Measurements from ENCODE around the gene MEIS1.
"Not testable (repeated sequence)": the region's sequence is repeated elsewhere in the genome, so short reads cannot be mapped to it uniquely, and the experiment has no call there.

MEIS1 gene

GRCh38 chr2:66466433-66466832, 31.5 kb downstream of the MEIS1 start:
- DNase-seq (ENCODE audit: low read depth, low spot score): no peak

GRCh38 chr2:66467718-66468117, 32.8 kb downstream of the MEIS1 start:
- no peak for DNase-seq (ENCODE audit: low read depth, low spot score)

DNA sequence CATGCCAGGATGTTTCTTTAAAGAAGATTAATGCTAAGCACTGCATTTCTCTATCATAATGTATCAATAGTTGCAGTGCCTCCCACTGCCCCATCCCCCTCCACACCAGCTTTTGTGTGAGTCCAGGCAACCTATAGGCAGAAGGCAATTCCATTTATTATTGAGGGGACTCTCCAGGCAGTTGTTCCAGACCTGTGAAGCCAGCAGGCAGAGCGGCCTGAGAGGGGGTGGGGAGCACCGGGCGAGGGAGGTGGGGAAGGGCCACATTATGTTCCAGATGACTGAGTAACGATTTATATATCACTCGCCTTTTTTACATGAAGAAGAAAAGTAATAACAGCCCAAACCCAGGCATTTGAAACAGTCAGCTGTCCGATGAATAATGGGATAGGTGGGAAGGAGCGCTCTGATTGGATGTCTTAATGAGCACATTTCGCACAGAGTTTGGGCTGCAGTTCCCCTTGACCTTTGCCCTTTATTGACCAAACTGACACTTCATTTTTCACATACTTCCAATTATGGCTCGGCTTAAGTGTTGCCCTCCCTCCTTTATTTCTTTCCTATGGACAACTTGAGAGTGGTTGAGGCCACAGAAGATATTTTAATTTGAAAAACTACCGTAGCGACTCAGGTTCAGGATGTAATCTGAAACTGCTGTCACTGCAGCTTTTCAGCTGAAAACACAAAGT, 34.4 kb downstream of the MEIS1 start:
- no peak for DNase-seq (ENCODE audit: low read depth, low spot score)

DNA sequence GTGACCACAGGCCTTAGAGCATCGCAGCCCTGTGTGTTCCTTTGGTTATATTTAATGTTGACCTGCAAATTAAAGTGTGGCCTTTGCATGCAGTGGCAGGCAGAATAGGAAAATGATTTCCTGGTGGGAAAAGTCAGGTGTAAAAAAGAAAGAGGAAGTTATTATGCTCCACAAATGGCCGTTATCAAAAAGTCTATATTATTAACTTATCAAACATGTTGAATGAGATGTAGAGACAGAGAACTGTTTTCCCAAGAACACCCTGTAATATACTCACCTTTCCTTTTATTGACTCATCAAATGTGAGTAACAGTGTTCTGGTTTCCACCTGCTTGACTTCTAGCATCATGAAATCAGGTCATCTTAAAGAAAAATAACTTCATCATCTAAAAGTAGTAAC, 35.3 kb downstream of the MEIS1 start:
- DNase-seq (ENCODE audit: low read depth, low spot score): no peak

DNA sequence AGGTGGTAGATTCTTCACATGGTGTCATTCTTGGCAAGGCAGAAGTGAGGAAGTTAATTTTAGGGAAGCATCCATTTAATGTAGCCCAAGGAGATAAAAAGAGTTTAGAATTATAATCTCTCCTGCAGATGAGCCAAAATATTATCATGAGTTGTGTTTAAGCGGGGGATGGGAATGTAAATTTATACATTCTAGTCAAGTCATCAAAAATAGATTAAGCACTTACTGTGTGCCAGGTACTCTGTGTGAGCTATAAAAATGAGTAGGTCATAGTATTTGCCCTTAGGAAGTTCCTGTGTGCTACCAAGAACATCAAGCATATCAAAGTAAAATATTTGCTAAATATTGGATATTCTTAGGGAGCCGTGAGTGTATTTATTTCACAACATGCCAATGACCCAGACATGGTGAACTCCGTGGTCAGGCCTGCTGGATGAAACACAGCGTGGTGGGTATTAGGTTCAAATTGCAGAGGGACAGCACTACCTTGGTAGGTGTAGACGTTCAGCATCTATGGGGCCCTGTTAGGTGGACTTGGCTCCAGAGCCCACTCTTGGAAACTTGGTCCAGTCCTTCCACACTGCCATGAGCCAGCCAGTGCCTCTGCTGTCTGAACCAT, 37.4 kb downstream of the MEIS1 start:
- DNase-seq (ENCODE audit: low read depth, low spot score): no peak

DNA sequence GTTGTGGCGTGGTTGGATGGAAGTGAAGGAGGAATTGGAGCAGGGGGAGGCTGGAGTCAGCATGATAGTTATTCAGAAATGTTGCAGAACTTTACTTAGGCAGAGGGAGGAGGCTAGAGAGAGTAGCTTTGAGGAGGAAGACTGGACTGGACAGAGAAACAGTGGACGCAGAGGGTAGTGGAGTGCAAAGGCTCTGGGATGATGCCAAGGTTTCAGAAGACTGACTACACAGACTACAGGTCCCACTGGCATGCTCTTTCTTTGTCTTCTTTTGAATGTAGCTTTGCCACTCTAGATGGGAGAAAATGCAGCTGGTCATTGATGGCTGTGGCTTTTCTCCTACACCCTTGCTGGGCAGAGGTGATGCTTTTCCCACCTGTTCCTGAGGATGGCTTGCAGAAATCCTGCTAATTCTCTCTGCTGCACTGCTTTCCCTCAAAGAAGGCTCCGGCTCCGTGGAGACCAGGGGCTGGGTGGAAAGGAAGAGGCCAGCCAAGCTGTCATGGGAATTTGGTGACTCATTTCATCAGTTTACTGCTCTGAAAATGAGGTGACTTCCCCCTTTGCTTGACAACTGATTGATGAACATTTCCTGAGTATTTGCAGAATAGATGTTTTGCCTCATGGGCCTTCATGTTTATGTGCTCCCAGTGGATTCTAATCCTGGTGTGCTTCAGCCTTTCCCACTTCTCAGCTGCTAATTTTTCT, 42.4 kb downstream of the MEIS1 start:
- no peak for DNase-seq (ENCODE audit: low read depth, low spot score)

DNA sequence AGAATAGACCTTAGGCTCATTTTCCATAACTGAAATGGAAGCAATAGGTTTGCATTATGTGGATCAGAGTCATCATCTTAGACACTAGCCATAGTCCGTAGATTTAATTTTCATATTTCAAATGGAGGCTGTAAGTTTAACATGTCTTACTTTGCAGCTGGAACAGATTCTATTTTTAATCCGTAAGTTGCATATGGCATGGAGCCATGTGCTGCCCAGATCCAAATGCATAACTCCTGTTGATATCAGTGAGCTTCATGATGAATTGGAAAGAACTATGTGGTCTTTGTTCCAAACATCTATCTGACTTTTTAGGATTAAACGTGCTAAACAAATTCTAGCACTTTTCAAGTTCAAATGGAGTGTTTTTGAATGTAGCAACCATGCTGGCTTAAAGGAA, 43.4 kb downstream of the MEIS1 start:
- DNase-seq (ENCODE audit: low read depth, low spot score): no peak

- no peak for DNase-seq (ENCODE audit: low read depth, low spot score)
These were observed 43.9 kb downstream of the MEIS1 start for GRCh38 chr2:66478731-66479316.

- DNase-seq (ENCODE audit: low read depth, low spot score): no peak
These were observed 46.2 kb downstream of the MEIS1 start for GRCh38 chr2:66481100-66481549.

GRCh38 chr2:66485252-66485651, 50.3 kb downstream of the MEIS1 start:
- DNase-seq (ENCODE audit: low read depth, low spot score): not testable (repeated sequence)

GRCh38 chr2:66488946-66489345, 54.0 kb downstream of the MEIS1 start:
- no peak for DNase-seq (ENCODE audit: low read depth, low spot score)

GRCh38 chr2:66489436-66489835, 54.5 kb downstream of the MEIS1 start:
- DNase-seq (ENCODE audit: low read depth, low spot score): no peak

GRCh38 chr2:66490588-66491001, 55.7 kb downstream of the MEIS1 start:
- no peak for DNase-seq (ENCODE audit: low read depth, low spot score)

GRCh38 chr2:66494708-66495107, 59.8 kb downstream of the MEIS1 start:
- no peak for DNase-seq (ENCODE audit: low read depth, low spot score)

GRCh38 chr2:66495788-66496640, 61.1 kb downstream of the MEIS1 start:
- no peak for DNase-seq (ENCODE audit: low read depth, low spot score)

DNA sequence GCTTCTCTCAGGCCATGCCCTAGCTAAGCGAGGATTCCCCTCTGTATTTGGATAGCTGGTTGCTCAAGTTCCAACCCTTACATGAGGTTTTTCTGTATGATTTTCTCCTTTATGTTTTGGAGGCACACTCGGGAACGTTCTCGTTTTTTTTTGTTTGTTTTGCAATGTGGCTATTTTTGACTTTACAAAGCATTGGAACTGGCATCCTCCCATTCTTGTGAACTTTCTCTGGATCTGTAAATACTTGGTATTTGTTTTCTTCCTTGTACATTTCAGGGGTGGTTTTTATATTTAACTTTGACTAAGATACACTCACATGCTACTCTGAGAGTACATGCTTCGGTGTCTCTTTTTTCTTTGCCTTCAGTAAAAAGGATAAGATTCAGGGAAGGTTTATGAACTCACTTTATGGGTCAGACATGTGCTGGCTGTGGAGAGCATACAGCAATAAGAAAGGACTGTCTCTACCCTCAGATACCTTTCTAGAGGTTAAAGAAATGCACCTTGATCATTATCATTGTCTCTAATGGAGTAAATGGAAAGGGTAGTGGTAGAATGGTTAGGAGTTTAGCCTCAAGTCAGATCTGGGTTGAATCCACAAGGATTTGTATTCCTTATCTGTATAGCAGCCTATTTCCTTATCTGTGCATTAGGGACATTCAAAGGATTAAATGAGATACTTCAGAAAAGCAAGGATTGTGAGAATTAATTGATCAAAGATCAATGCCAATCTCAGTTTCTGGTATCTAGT, 61.9 kb downstream of the MEIS1 start:
- DNase-seq (ENCODE audit: low read depth, low spot score): no peak

- DNase-seq (ENCODE audit: low read depth, low spot score): no peak
These were observed 62.7 kb downstream of the MEIS1 start for GRCh38 chr2:66497431-66498288.

GRCh38 chr2:66498289-66498975, 63.5 kb downstream of the MEIS1 start:
- DNase-seq (ENCODE audit: low read depth, low spot score): no peak

DNA sequence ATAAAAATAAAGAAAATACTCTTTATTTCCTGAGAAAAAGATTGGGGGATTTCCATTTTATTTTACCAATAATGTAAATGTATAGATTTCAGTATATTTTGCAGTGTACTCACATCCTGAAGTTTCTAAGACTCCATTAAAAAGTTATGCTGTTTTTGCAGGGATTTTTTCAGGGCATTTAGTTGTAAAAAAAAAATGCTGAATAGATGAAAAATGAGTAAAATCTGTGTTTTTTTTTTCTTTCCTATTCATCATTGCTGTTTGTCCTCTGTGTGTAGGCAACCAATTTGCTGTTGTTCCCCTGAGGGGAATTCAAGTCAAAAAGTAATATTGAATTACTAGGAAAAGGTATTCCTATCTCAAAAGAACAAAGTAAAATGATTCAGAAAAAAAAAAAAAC, 66.3 kb downstream of the MEIS1 start:
- DNase-seq (ENCODE audit: low read depth, low spot score): no peak

All from activated CD4-positive, CD25-positive, alpha-beta regulatory T cell treated with anti-CD3 and anti-CD28 coated beads, Interleukin-2, amount 50 U/mL, for 16 hours (primary cell).